Measurements from ENCODE around the gene ZKSCAN5. TPM values are rescaled to one million over a fixed set of nuclear protein-coding genes. Genes with fewer than 3 reads are reported as not detected.

Gene ZKSCAN5
- total RNA-seq, 3 donors from 2014 or later (not counting 1 experiment from before 2014, with no cell fraction given) = 6.8 to 9.7 (median 7.4) TPM

GRCh38 chr7:99571768-99572167, 67.3 kb downstream of the ZKSCAN5 start:
- H3K4me1 Mint-ChIP-seq = peaks cover 0 to 14% of the 10 kb centered on the region in 2 donors
- Histone ChIP-seq H3K27ac (ENCODE audit: low read length) (no peak overlapping the region), H3K4me1 (ENCODE audit: control insufficient read depth, insufficient read depth, low read length) (no peaks in the 10 kb centered on the region), H3K4me3 (ENCODE audit: low read length) (no peak overlapping the region), H3K9me3 (ENCODE audit: control insufficient read depth, insufficient read depth, low read length) (no peaks in the 10 kb centered on the region), H3K36me3 (ENCODE audit: control insufficient read depth, insufficient read depth, low read length) (peaks cover 43% of the 10 kb centered on the region), H3K27me3 (ENCODE audit: control insufficient read depth, insufficient read depth, low read length) (no peaks in the 10 kb centered on the region)
- ATAC-seq (no peak), DNase-seq (no peak)
- H3K27me3 Mint-ChIP-seq (ENCODE audit: low read depth in 2 of 2) = no peaks in the 10 kb centered on the region
- H3K36me3 Mint-ChIP-seq = peaks cover 20% of the 10 kb centered on the region
- whole genome bisulfite sequencing (ENCODE audit: insufficient coverage) = 100% methylated on average over 3 of the region's 3 CpGs
- H3K9me3 Mint-ChIP-seq = no peaks in the 10 kb centered on the region
- TF ChIP-seq CTCF (IDR thresholded peaks at IDR 0.05) = no peak
- peak overlapping the region; percentile 6 to 65 for H3K27ac Mint-ChIP-seq
- intact Hi-C loops (cut with micrococcal nuclease) = no loop called here
- no peak overlapping the region for H3K4me3 Mint-ChIP-seq

- H3K4me1 Mint-ChIP-seq = peaks cover 0 to 14% of the 10 kb centered on the region in 2 donors
- DNase-seq = no peak
- no peak overlapping the region for H3K27ac ChIP-seq (ENCODE audit: low read length)
- H3K4me3 ChIP-seq (ENCODE audit: low read length) = no peak overlapping the region
- H3K9me3 Mint-ChIP-seq = no peaks in the 10 kb centered on the region
- ATAC-seq = no peak
- TF ChIP-seq CTCF (IDR thresholded peaks at IDR 0.05) = no peak
- no peak overlapping the region for H3K4me3 Mint-ChIP-seq
- H3K36me3 ChIP-seq (ENCODE audit: control insufficient read depth, insufficient read depth, low read length) = peaks cover 43% of the 10 kb centered on the region
- H3K9me3 ChIP-seq (ENCODE audit: control insufficient read depth, insufficient read depth, low read length) = no peaks in the 10 kb centered on the region
- no peaks in the 10 kb centered on the region for H3K27me3 ChIP-seq (ENCODE audit: control insufficient read depth, insufficient read depth, low read length)
- intact Hi-C loops (cut with micrococcal nuclease) = no loop called here
- peak overlapping the region; percentile 18 to 65 for H3K27ac Mint-ChIP-seq
- no peaks in the 10 kb centered on the region for H3K4me1 ChIP-seq (ENCODE audit: control insufficient read depth, insufficient read depth, low read length)
- peaks cover 20% of the 10 kb centered on the region for H3K36me3 Mint-ChIP-seq
- H3K27me3 Mint-ChIP-seq (ENCODE audit: low read depth in 2 of 2) = no peaks in the 10 kb centered on the region
- WGBS (ENCODE audit: insufficient coverage) = no CpG with 5 or more reads among the region's 1 CpG
Observed at GRCh38 chr7:99573257-99573656, 68.8 kb downstream of the ZKSCAN5 start.

DNA sequence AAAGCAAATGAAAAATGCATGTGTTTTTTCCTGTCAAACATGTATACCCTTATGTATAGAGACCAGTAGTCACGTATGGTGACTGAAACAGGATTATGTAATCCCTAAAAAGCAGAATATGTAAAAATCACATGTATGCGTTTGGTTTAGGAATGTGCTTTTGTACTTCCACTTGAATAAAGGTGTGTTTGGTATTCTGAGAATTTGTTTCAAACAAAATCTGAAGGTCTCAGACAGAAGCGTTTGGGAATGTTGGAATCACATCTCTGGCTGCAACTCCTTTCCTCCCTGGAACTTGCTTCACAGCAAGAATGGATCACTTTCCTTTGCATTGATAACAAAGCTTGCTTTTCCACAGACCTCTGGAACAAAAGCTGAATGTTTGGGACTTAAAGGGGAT, 71.8 kb downstream of the ZKSCAN5 start:
- Mint-ChIP-seq H3K9me3 (no peaks in the 10 kb centered on the region), H3K27ac (peak overlapping the region in 1 of 2 donors; percentile 21), H3K4me3 (no peak overlapping the region), H3K36me3 (peaks cover 20% of the 10 kb centered on the region), H3K27me3 (ENCODE audit: low read depth in 2 of 2) (no peaks in the 10 kb centered on the region), H3K4me1 (peaks cover 0 to 28% of the 10 kb centered on the region in 2 donors)
- Histone ChIP-seq H3K27me3 (ENCODE audit: control insufficient read depth, insufficient read depth, low read length) (no peaks in the 10 kb centered on the region), H3K9me3 (ENCODE audit: control insufficient read depth, insufficient read depth, low read length) (no peaks in the 10 kb centered on the region), H3K27ac (ENCODE audit: low read length) (no peak overlapping the region), H3K4me1 (ENCODE audit: control insufficient read depth, insufficient read depth, low read length) (peaks cover 14% of the 10 kb centered on the region), H3K4me3 (ENCODE audit: low read length) (no peak overlapping the region), H3K36me3 (ENCODE audit: control insufficient read depth, insufficient read depth, low read length) (peaks cover 22% of the 10 kb centered on the region)
- DNase-seq (no peak), ATAC-seq (no peak)
- no peak for TF ChIP-seq CTCF (IDR thresholded peaks at IDR 0.05)
- 92% methylated on average over 3 of the region's 3 CpGs for WGBS (ENCODE audit: insufficient coverage)
- intact Hi-C loops (cut with micrococcal nuclease) = no loop called here

GRCh38 chr7:99579281-99579955, 75.0 kb downstream of the ZKSCAN5 start:
- H3K4me1 ChIP-seq (ENCODE audit: control insufficient read depth, insufficient read depth, low read length) = peaks cover 14% of the 10 kb centered on the region
- peaks cover 2% of the 10 kb centered on the region for H3K36me3 ChIP-seq (ENCODE audit: control insufficient read depth, insufficient read depth, low read length)
- no peaks in the 10 kb centered on the region for H3K27me3 ChIP-seq (ENCODE audit: control insufficient read depth, insufficient read depth, low read length)
- TF ChIP-seq CTCF (IDR thresholded peaks at IDR 0.05) = no peak
- H3K27ac ChIP-seq (ENCODE audit: low read length) = no peak overlapping the region
- Mint-ChIP-seq H3K4me1 (peaks cover 0 to 20% of the 10 kb centered on the region in 2 donors), H3K36me3 (no peaks in the 10 kb centered on the region), H3K27ac (peak overlapping the region in 1 of 2 donors; percentile 77), H3K4me3 (peak overlapping the region; percentile 92), H3K27me3 (ENCODE audit: low read depth in 2 of 2) (no peaks in the 10 kb centered on the region), H3K9me3 (no peaks in the 10 kb centered on the region)
- peak in 1 of 2 donors; percentile 22 for DNase-seq
- intact Hi-C loops (cut with micrococcal nuclease) = no loop called here
- 70% methylated on average over 6 of the region's 10 CpGs for WGBS (ENCODE audit: insufficient coverage)
- H3K9me3 ChIP-seq (ENCODE audit: control insufficient read depth, insufficient read depth, low read length) = no peaks in the 10 kb centered on the region
- no peak for ATAC-seq
- H3K4me3 ChIP-seq (ENCODE audit: low read length) = peak overlapping the region; percentile 60
